Keratinocyte (primary cell): ENCODE measurements around the gene CIAPIN1. TPM values are rescaled to one million over a fixed set of nuclear protein-coding genes. Genes with fewer than 3 reads are reported as not detected.

ENCODE experiments used
- DNase-seq: peaks from one replicate; pipeline ENCODE4 v3.0.0-alpha.2; 2011; ENCODE audit warnings: low read depth, missing footprints, low spot score
- FAIRE-seq: peaks from 2 replicates; lab custom pipeline; 2011; peaks lifted over from hg19 to GRCh38; lab: Jason Lieb, UNC
- H2AFZ ChIP-seq: 2 replicates; pipeline ENCODE4 v1.6.0; 2012; ENCODE audit warnings: low read length, control low read depth, inconsistent platforms; ENCODE audit not compliant: control insufficient read depth
- H3K27ac ChIP-seq: 2 replicates; pipeline ENCODE4 v1.5.1; 2011; ENCODE audit warnings: low read length; ENCODE audit not compliant: control insufficient read depth, insufficient read depth
- H3K27me3 ChIP-seq: 3 replicates; pipeline ENCODE4 v1.6.0; 2011; ENCODE audit warnings: low read length; ENCODE audit not compliant: control insufficient read depth, insufficient read depth; ENCODE audit errors: extremely low read depth
- H3K36me3 ChIP-seq, 2 experiments: 2 replicates in 1 of 2; 3 replicates in 1 of 2; pipeline ENCODE4 v1.5.1; 2011; ENCODE audit warnings: low read length in 2 of 2, mild to moderate bottlenecking in 1 of 2; ENCODE audit not compliant: control insufficient read depth in 2 of 2, insufficient read depth in 2 of 2; ENCODE audit errors: extremely low read depth in 1 of 2
- H3K4me1 ChIP-seq: 3 replicates; pipeline ENCODE4 v1.5.1; 2011; ENCODE audit warnings: low read length; ENCODE audit not compliant: control insufficient read depth, insufficient read depth; ENCODE audit errors: extremely low read depth
- H3K4me2 ChIP-seq: 3 replicates; pipeline ENCODE4 v1.6.0; 2011; ENCODE audit warnings: low read depth, low read length; ENCODE audit not compliant: control insufficient read depth, insufficient read depth; ENCODE audit errors: extremely low read depth
- H3K4me3 ChIP-seq, 3 experiments: fragments of 200-600 bp in 1 of 3; sonication (generic) in 1 of 3; 2 replicates in 2 of 3; 3 replicates in 1 of 3; pipeline ENCODE4 v1.5.1; 2011 to 2016; ENCODE audit warnings: low read length in 3 of 3, mild to moderate bottlenecking in 3 of 3, control low read depth in 2 of 3, inconsistent platforms in 1 of 3, low read depth in 1 of 3, mixed read lengths in 1 of 3, mixed run types in 1 of 3, moderate library complexity in 1 of 3; ENCODE audit not compliant: control insufficient read depth in 2 of 3, insufficient read depth in 2 of 3; ENCODE audit errors: extremely low read depth in 1 of 3
- H3K79me2 ChIP-seq: 2 replicates; pipeline ENCODE4 v1.6.0; 2012; ENCODE audit warnings: low read length; ENCODE audit not compliant: control insufficient read depth, insufficient read depth
- H3K9ac ChIP-seq: 3 replicates; pipeline ENCODE4 v1.6.0; 2011; ENCODE audit warnings: low read length; ENCODE audit not compliant: control insufficient read depth, insufficient read depth; ENCODE audit errors: extremely low read depth
- H3K9me1 ChIP-seq: 3 replicates; pipeline ENCODE4 v1.6.0; 2011; ENCODE audit warnings: low read length; ENCODE audit not compliant: control insufficient read depth, insufficient read depth; ENCODE audit errors: extremely low read depth
- H3K9me3 ChIP-seq: 2 replicates; pipeline ENCODE4 v1.5.1; 2012; ENCODE audit warnings: low read depth, low read length; ENCODE audit not compliant: control insufficient read depth
- H4K20me1 ChIP-seq: 3 replicates; pipeline ENCODE4 v1.6.0; 2011; ENCODE audit warnings: low read length; ENCODE audit not compliant: control insufficient read depth, insufficient read depth; ENCODE audit errors: extremely low read depth
- CTCF ChIP-seq, 3 experiments: IDR thresholded peaks in 1 of 3; conservative IDR thresholded peaks in 1 of 3; optimal IDR thresholded peaks in 1 of 3; 2 replicates in 2 of 3; 3 replicates in 1 of 3; pipeline versions ENCODE3 to v1.5.1; 2011; ENCODE audit warnings: low read length in 3 of 3, mild to moderate bottlenecking in 3 of 3, moderate library complexity in 2 of 3, control low read depth in 1 of 3, inconsistent platforms in 1 of 3; ENCODE audit not compliant: insufficient read depth in 2 of 3; ENCODE audit errors: extremely low read depth in 1 of 3
- EZH2 ChIP-seq: IDR thresholded peaks from one replicate; pipeline ENCODE4 v1.6.1; 2012; ENCODE audit warnings: inconsistent platforms, mild to moderate bottlenecking, low read length, moderate library complexity
- dilution Hi-C: fragments of 300-500 bp; cut with MboI; formaldehyde crosslinking; loops from one replicate; pipeline ENCODE4 v1.7.0; 2020; ENCODE audit warnings: low sequenced_read_pairs; ENCODE audit not compliant: extremely low pct_ligation_motif_present
- polyA plus RNA-seq, 5 experiments: library from polyadenylated mRNA; depleted of rRNA in 3 of 5; stranded (reverse) in 3 of 5; stranded (forward) in 1 of 5; unstranded in 1 of 5; fragments of >200 nt; gene quantifications; 1 replicate in 1 of 5; 2 replicates in 3 of 5; 3 replicates in 1 of 5; pipeline versions ENCODE4 v1.2.1 to v1.2.3, GENCODE V29; 2011 to 2012; ENCODE audit warnings: missing spikeins in 2 of 5, low read depth in 1 of 5, low replicate concordance in 1 of 5

CIAPIN1 gene
- polyA plus RNA-seq, 1 donor (not counting 4 experiments of a cell fraction or from before 2014, with no cell fraction given) = 75.4 TPM

GRCh38 chr16:57416084-57416483 is 31.1 kb downstream of the CIAPIN1 start:
- Histone ChIP-seq H3K36me3 (no peaks in the 10 kb centered on the region), H2AFZ (no peak overlapping the region), H3K4me2 (no peak overlapping the region), H3K4me3 (no peak overlapping the region), H3K9me3 (no peaks in the 10 kb centered on the region), H3K27ac (no peak overlapping the region), H4K20me1 (no peaks in the 10 kb centered on the region), H3K79me2 (no peaks in the 10 kb centered on the region), H3K4me1 (peaks cover 19% of the 10 kb centered on the region), H3K9me1 (no peaks in the 10 kb centered on the region), H3K27me3 (peaks cover 11% of the 10 kb centered on the region), H3K9ac (no peak overlapping the region)
- dilution Hi-C loops = loop anchor here (5.0 to 10.0 kb wide), 2 partner anchors 71 to 109 kb away; no protein-coding TSS in a partner anchor
- FAIRE-seq (no peak), DNase-seq (no peak)
- TF ChIP-seq CTCF (optimal IDR thresholded peaks at IDR 0.05 in 1 of 3, IDR thresholded peaks at IDR 0.05 in 1 of 3, conservative IDR thresholded peaks at IDR 0.05 in 1 of 3; ENCODE audit: extremely low read depth in 1 of 3, insufficient read depth in 2 of 3, low read length in 3 of 3) (no peak), EZH2 (no peak)

DNA sequence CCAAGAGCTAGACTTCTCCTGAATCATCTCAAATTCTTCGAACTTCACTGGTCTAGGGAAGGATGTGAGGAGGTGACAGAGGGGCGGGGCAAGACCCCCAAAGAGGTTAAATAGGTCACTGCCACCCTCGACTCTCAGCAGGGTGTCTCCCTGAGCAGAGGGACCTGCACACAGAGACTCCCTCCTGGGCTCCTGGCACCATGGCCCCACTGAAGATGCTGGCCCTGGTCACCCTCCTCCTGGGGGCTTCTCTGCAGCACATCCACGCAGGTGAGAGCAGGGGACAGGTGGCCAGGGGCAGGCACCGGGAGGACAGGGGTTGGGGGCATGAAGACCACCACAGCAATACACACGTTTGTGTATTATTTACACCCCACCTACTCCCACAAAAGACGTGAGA is 33.5 kb downstream of the CIAPIN1 start:
- TF ChIP-seq CTCF (optimal IDR thresholded peaks at IDR 0.05 in 1 of 3, IDR thresholded peaks at IDR 0.05 in 1 of 3, conservative IDR thresholded peaks at IDR 0.05 in 1 of 3; ENCODE audit: extremely low read depth in 1 of 3, insufficient read depth in 2 of 3, low read length in 3 of 3) (no peak), EZH2 (no peak)
- dilution Hi-C loops = loop anchor here (10.0 kb wide), 1 partner anchor 69 kb away; no protein-coding TSS in a partner anchor

More for the DNA sequence above, 33.5 kb downstream of the CIAPIN1 start:
- H3K4me3 ChIP-seq = no peak overlapping the region
- peaks cover 14% of the 10 kb centered on the region for H3K27me3 ChIP-seq
- H3K4me2 ChIP-seq = no peak overlapping the region
- H2AFZ ChIP-seq = no peak overlapping the region
- peaks cover 27% of the 10 kb centered on the region for H3K4me1 ChIP-seq
- H3K27ac ChIP-seq = no peak overlapping the region
- no peaks in the 10 kb centered on the region for H3K9me1 ChIP-seq
- FAIRE-seq (no peak), DNase-seq (no peak)
- H3K79me2 ChIP-seq = no peaks in the 10 kb centered on the region
- no peak overlapping the region for H3K9ac ChIP-seq
- no peaks in the 10 kb centered on the region for H3K36me3 ChIP-seq
- no peaks in the 10 kb centered on the region for H4K20me1 ChIP-seq
- no peaks in the 10 kb centered on the region for H3K9me3 ChIP-seq
